ENCODE measurements around the gene LAMTOR2. TPM values are rescaled to one million over a fixed set of nuclear protein-coding genes. Genes with fewer than 3 reads are reported as not detected.
A peak's percentile ranks its signal among the peaks of the same experiment; 100 is the strongest.

LAMTOR2 gene
- total and polyA plus RNA-seq, 10 of the 15 experiments (the other 5 are each of a cell fraction or from before 2014, with no cell fraction given) = 71.9 to 264 (median 97.0) TPM

DNA sequence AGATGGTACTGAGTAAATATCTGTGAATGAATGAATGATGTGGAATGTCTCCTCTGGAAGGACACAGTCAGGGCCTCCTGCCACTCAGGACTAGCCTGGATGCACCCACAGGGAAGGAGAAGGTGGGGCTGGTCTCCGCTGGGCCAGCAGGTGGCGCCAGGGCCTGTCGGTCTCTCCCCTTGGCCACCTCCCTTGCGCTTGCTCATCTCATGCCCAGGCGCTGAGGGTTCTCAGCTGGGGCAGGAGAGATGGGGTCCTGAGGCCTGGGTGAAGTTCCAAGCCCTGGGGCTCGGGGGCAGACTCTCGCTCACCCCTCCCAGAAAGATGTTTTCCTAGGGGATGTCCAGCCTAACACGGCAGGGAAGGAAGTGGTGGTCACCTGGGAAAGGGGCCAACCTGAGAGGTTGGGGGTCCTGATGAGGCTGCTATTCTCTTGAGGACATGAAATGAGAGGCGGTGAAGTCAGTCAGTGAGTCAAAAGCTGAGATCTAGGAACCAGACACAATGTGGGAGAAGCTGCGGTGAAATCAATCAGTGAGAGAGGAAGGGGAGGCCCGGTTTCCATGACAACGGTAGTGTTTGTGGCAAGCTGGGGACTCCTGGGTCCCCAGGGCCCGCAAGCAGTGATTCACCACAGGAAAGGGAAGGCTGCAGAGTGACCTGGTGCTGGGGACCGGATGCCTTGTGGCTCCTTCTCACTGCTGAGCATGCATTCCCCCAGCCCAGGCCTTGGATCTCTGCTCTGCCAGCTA lies 42.2 kb downstream of the LAMTOR2 start:
- ChIA-PET SMC1A (ENCODE audit: uncharacterized antibody, unreplicated experiment) (interaction anchor here (0.9 to 23.8 kb wide), 15 partner anchors 8 to 186 kb away, joined by 3 to 874 read pairs (median 4); partner anchors contain the start of genes LMNA, MEX3A and SMG5), RAD21 (ENCODE audit: unreplicated experiment) (interaction anchor here (0.7 to 22.4 kb wide), 14 partner anchors 10 to 130 kb away, joined by 3 to 695 read pairs (median 4); partner anchors contain the start of gene LMNA), POLR2A (interaction anchor here (1.0 to 6.8 kb wide), 10 partner anchors 9 to 116 kb away, joined by 3 to 89 read pairs (median 9); partner anchors contain the start of genes LMNA and PMF1), CTCF (interaction anchor here (0.6 to 21.5 kb wide), 33 partner anchors 9 to 274 kb away, joined by 3 to 1294 read pairs (median 4); partner anchors contain the start of genes LMNA, MEX3A and PMF1)
- peaks cover 38% of the 10 kb centered on the region for H3K4me1 ChIP-seq (ENCODE audit: control insufficient read depth, insufficient read depth, low read length)
- H3K36me3 ChIP-seq (ENCODE audit: control insufficient read depth in 2 of 2, insufficient read depth in 2 of 2, low read length in 1 of 2) = no peaks in the 10 kb centered on the region
- peak; percentile 93 for DNase-seq (ENCODE audit: low read depth, low spot score)
- in situ Hi-C loops (cut with MboI) (no loop called here), intact Hi-C loops (cut with micrococcal nuclease; ENCODE audit: unreplicated experiment) (loop anchor here (1.0 to 10.0 kb wide), 3 partner anchors 33 to 220 kb away; partner anchors contain the start of genes SMG5 and TMEM79)
- H3K4me2 ChIP-seq (ENCODE audit: control insufficient read depth, insufficient read depth) = peak overlapping the region; percentile 74
- no peaks in the 10 kb centered on the region for H3K27me3 ChIP-seq (replicated peaks in 1 of 2; ENCODE audit: control insufficient read depth in 2 of 2, insufficient read depth in 2 of 2, low read length in 1 of 2)
- peak overlapping the region; percentile 65 for H3K9ac ChIP-seq (ENCODE audit: control insufficient read depth, insufficient read depth, low read length)
- no peaks in the 10 kb centered on the region for H4K20me1 ChIP-seq (ENCODE audit: control insufficient read depth, insufficient read depth)
- peak overlapping the region; percentile 79 for H3K27ac ChIP-seq (ENCODE audit: control insufficient read depth, insufficient read depth)
- H3K4me3 ChIP-seq = no peak overlapping the region
- no peaks in the 10 kb centered on the region for H3K9me3 ChIP-seq (replicated peaks; ENCODE audit: control insufficient read depth, insufficient read depth, low read length)
- H2AFZ ChIP-seq (ENCODE audit: control insufficient read depth, low read depth, low read length) = peak overlapping the region; percentile 57
- peak; percentile 87 for ATAC-seq
- FAIRE-seq = peak; percentile 78
- peaks cover 2% of the 10 kb centered on the region; the same call in 1 of the 2 replicates for H3K79me2 ChIP-seq (ENCODE audit: control insufficient read depth, insufficient read depth, low read length)
- BruUV-seq (replicated peaks) = no TSS peak
- WGBS (ENCODE audit: insufficient coverage, insufficient replicate concordance, low lambda C conversion rate, missing lambda C conversion rate) = 1% methylated on average over 14 of the region's 14 CpGs
- TF ChIP-seq JUNB (IDR thresholded peaks at IDR 0.05) (peak; percentile 87), ZNF274 (IDR thresholded peaks at IDR 0.05; ENCODE audit: insufficient read depth, insufficient read length) (no peak), BACH1 (IDR thresholded peaks at IDR 0.05; ENCODE audit: borderline replicate concordance) (peak; percentile 10; the same call in 1 of the 2 replicates), ZNF622 (IDR thresholded peaks at IDR 0.05) (no peak), SREBF2 (IDR thresholded peaks at IDR 0.05; ENCODE audit: low read length) (no peak), IRF3 (IDR thresholded peaks at IDR 0.05) (no peak), ZNF207 (IDR thresholded peaks at IDR 0.05; ENCODE audit: borderline replicate concordance) (peak; percentile 85; the same call in 1 of the 2 replicates), ZBED1 (IDR thresholded peaks at IDR 0.05; ENCODE audit: borderline replicate concordance) (peak; percentile 90; the same call in 1 of the 2 replicates), POLR2AphosphoS2 (IDR thresholded peaks at IDR 0.05; ENCODE audit: low read depth, low read length) (no peak), EZH2 (IDR thresholded peaks at IDR 0.05; ENCODE audit: borderline replicate concordance, control insufficient read depth, low read depth, low read length) (no peak), YY1 (IDR thresholded peaks at IDR 0.05; ENCODE audit: low read depth, low read length) (peak; percentile 82), RCOR1 (conservative IDR thresholded peaks at IDR 0.05; ENCODE audit: low read depth, low read length) (peak; percentile 97; the same call in 1 of the 2 replicates), ZNF217 (IDR thresholded peaks at IDR 0.05) (0 out of 2 replicates have a peak, but pooled peaks have one; percentile 53), TCF7 (IDR thresholded peaks at IDR 0.05; ENCODE audit: borderline replicate concordance) (peak; percentile 79; the same call in 1 of the 2 replicates), RFX5 (IDR thresholded peaks at IDR 0.05; ENCODE audit: low read depth, low read length) (no peak), JUND (IDR thresholded peaks at IDR 0.05; ENCODE audit: low read depth, low read length) (no peak), FOXK2 (IDR thresholded peaks at IDR 0.05) (no peak), NR2F1 (conservative IDR thresholded peaks at IDR 0.05) (peak; percentile 90), BCL11A (IDR thresholded peaks at IDR 0.05; ENCODE audit: low read depth, low read length) (peak; percentile 94), BHLHE40 (IDR thresholded peaks at IDR 0.05; ENCODE audit: borderline replicate concordance in 1 of 2, low read depth in 2 of 2, low read length in 1 of 2) (peak; percentile 79 to 84), ZNF24 (IDR thresholded peaks at IDR 0.05) (peak; percentile 55)
- TF ChIP-seq, protein P1, sequence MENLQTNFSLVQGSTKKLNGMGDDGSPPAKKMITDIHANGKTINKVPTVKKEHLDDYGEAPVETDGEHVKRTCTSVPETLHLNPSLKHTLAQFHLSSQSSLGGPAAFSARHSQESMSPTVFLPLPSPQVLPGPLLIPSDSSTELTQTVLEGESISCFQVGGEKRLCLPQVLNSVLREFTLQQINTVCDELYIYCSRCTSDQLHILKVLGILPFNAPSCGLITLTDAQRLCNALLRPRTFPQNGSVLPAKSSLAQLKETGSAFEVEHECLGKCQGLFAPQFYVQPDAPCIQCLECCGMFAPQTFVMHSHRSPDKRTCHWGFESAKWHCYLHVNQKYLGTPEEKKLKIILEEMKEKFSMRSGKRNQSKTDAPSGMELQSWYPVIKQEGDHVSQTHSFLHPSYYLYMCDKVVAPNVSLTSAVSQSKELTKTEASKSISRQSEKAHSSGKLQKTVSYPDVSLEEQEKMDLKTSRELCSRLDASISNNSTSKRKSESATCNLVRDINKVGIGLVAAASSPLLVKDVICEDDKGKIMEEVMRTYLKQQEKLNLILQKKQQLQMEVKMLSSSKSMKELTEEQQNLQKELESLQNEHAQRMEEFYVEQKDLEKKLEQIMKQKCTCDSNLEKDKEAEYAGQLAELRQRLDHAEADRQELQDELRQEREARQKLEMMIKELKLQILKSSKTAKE (IDR thresholded peaks at IDR 0.05; ENCODE audit: low read depth, poor library complexity, severe bottlenecking) = peak; percentile 98

Measured in GM12878 (cell line).